Measurements from ENCODE around the gene MAX.

The MAX gene

GRCh38 chr14:65144170-65144569, 41.9 kb upstream of the MAX start:
- no peak overlapping the region for H2AFZ ChIP-seq (ENCODE audit: low read depth)

GRCh38 chr14:65142914-65143625, 40.8 kb upstream of the MAX start:
- Histone ChIP-seq H2AFZ (ENCODE audit: low read depth) (no peak overlapping the region), H3K27ac (no peak overlapping the region), H3K4me3 (IDR thresholded peaks at IDR 0.05; ENCODE audit: insufficient read depth, low read depth, low read length) (no peak overlapping the region), H3K9ac (no peak overlapping the region), H3K4me1 (ENCODE audit: low read depth, poor library complexity, severe bottlenecking) (no peaks in the 10 kb centered on the region), H3K4me2 (no peak overlapping the region), H3K36me3 (ENCODE audit: insufficient read depth) (no peaks in the 10 kb centered on the region), H3K27me3 (ENCODE audit: insufficient read depth, low read depth) (no peaks in the 10 kb centered on the region), H4K20me1 (ENCODE audit: insufficient read depth) (no peaks in the 10 kb centered on the region), H3K79me2 (ENCODE audit: insufficient read depth, low read depth) (no peaks in the 10 kb centered on the region)
- TF ChIP-seq, protein P1, sequence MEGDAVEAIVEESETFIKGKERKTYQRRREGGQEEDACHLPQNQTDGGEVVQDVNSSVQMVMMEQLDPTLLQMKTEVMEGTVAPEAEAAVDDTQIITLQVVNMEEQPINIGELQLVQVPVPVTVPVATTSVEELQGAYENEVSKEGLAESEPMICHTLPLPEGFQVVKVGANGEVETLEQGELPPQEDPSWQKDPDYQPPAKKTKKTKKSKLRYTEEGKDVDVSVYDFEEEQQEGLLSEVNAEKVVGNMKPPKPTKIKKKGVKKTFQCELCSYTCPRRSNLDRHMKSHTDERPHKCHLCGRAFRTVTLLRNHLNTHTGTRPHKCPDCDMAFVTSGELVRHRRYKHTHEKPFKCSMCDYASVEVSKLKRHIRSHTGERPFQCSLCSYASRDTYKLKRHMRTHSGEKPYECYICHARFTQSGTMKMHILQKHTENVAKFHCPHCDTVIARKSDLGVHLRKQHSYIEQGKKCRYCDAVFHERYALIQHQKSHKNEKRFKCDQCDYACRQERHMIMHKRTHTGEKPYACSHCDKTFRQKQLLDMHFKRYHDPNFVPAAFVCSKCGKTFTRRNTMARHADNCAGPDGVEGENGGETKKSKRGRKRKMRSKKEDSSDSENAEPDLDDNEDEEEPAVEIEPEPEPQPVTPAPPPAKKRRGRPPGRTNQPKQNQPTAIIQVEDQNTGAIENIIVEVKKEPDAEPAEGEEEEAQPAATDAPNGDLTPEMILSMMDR (conservative IDR thresholded peaks at IDR 0.05; ENCODE audit: low read depth, low read length) = no peak

More at GRCh38 chr14:65144170-65144569, 41.9 kb upstream of the MAX start:
- Histone ChIP-seq H3K27me3 (ENCODE audit: insufficient read depth, low read depth) (no peaks in the 10 kb centered on the region), H3K36me3 (ENCODE audit: insufficient read depth) (no peaks in the 10 kb centered on the region), H3K79me2 (ENCODE audit: insufficient read depth, low read depth) (no peaks in the 10 kb centered on the region), H3K4me2 (no peak overlapping the region), H3K4me3 (IDR thresholded peaks at IDR 0.05; ENCODE audit: insufficient read depth, low read depth, low read length) (no peak overlapping the region), H3K4me1 (ENCODE audit: low read depth, poor library complexity, severe bottlenecking) (no peaks in the 10 kb centered on the region), H3K9ac (no peak overlapping the region), H4K20me1 (ENCODE audit: insufficient read depth) (no peaks in the 10 kb centered on the region), H3K27ac (no peak overlapping the region)
- TF ChIP-seq, protein P1 (conservative IDR thresholded peaks at IDR 0.05; ENCODE audit: low read depth, low read length) = no peak

GRCh38 chr14:65142429-65142828, 40.1 kb upstream of the MAX start:
- Histone ChIP-seq H3K4me3 (IDR thresholded peaks at IDR 0.05; ENCODE audit: insufficient read depth, low read depth, low read length) (no peak overlapping the region), H3K36me3 (ENCODE audit: insufficient read depth) (no peaks in the 10 kb centered on the region), H2AFZ (ENCODE audit: low read depth) (no peak overlapping the region), H3K9ac (no peak overlapping the region), H3K79me2 (ENCODE audit: insufficient read depth, low read depth) (no peaks in the 10 kb centered on the region), H3K4me1 (ENCODE audit: low read depth, poor library complexity, severe bottlenecking) (no peaks in the 10 kb centered on the region), H4K20me1 (ENCODE audit: insufficient read depth) (no peaks in the 10 kb centered on the region), H3K27ac (no peak overlapping the region), H3K4me2 (no peak overlapping the region), H3K27me3 (ENCODE audit: insufficient read depth, low read depth) (no peaks in the 10 kb centered on the region)
- TF ChIP-seq, protein P1 (conservative IDR thresholded peaks at IDR 0.05; ENCODE audit: low read depth, low read length) = no peak

GRCh38 chr14:65141523-65141922, 39.2 kb upstream of the MAX start:
- TF ChIP-seq, protein P1 (conservative IDR thresholded peaks at IDR 0.05; ENCODE audit: low read depth, low read length) = no peak
- no peaks in the 10 kb centered on the region for H3K27me3 ChIP-seq (ENCODE audit: insufficient read depth, low read depth)
- no peaks in the 10 kb centered on the region for H4K20me1 ChIP-seq (ENCODE audit: insufficient read depth)
- H3K4me2 ChIP-seq = no peak overlapping the region
- H3K27ac ChIP-seq = no peak overlapping the region
- no peak overlapping the region for H3K4me3 ChIP-seq (IDR thresholded peaks at IDR 0.05; ENCODE audit: insufficient read depth, low read depth, low read length)
- H3K9ac ChIP-seq = no peak overlapping the region
- no peaks in the 10 kb centered on the region for H3K36me3 ChIP-seq (ENCODE audit: insufficient read depth)
- no peak overlapping the region for H2AFZ ChIP-seq (ENCODE audit: low read depth)
- peaks cover 3% of the 10 kb centered on the region for H3K4me1 ChIP-seq (ENCODE audit: low read depth, poor library complexity, severe bottlenecking)
- H3K79me2 ChIP-seq (ENCODE audit: insufficient read depth, low read depth) = no peaks in the 10 kb centered on the region
